ENCODE data around the gene STOX2. TPM values are rescaled to one million over a fixed set of nuclear protein-coding genes. Genes with fewer than 3 reads are reported as not detected.

Gene STOX2
- total and polyA plus RNA-seq, 10 of the 15 experiments (the other 5 are each of a cell fraction or from before 2014, with no cell fraction given): 0.01 to 1.2 (median 0.18) TPM; not detected in 4

- Histone ChIP-seq H3K36me3 (ENCODE audit: control insufficient read depth in 2 of 2, insufficient read depth in 2 of 2, low read length in 1 of 2) (no peaks in the 10 kb centered on the region), H3K4me2 (ENCODE audit: control insufficient read depth, insufficient read depth) (no peak overlapping the region), H3K9me3 (replicated peaks; ENCODE audit: control insufficient read depth, insufficient read depth, low read length) (no peaks in the 10 kb centered on the region; the same call in 2 of the 3 replicates), H3K27ac (ENCODE audit: control insufficient read depth, insufficient read depth) (no peak overlapping the region), H3K79me2 (ENCODE audit: control insufficient read depth, insufficient read depth, low read length) (no peaks in the 10 kb centered on the region), H3K4me3 (no peak overlapping the region), H3K27me3 (replicated peaks in 1 of 2; ENCODE audit: control insufficient read depth in 2 of 2, insufficient read depth in 2 of 2, low read length in 1 of 2) (peaks cover 0 to 5% of the 10 kb centered on the region in 2 experiments), H3K4me1 (ENCODE audit: control insufficient read depth, insufficient read depth, low read length) (no peaks in the 10 kb centered on the region), H2AFZ (ENCODE audit: control insufficient read depth, low read depth, low read length) (no peak overlapping the region), H3K9ac (ENCODE audit: control insufficient read depth, insufficient read depth, low read length) (no peak overlapping the region), H4K20me1 (ENCODE audit: control insufficient read depth, insufficient read depth) (no peaks in the 10 kb centered on the region)
- WGBS (ENCODE audit: insufficient coverage, insufficient replicate concordance, low lambda C conversion rate, missing lambda C conversion rate): 19% methylated on average over 10 of the region's 10 CpGs
- SMC1A ChIA-PET (ENCODE audit: uncharacterized antibody, unreplicated experiment): no interaction called here
- TF ChIP-seq RUNX3 (IDR thresholded peaks at IDR 0.05; ENCODE audit: low read length): no peak
- in situ Hi-C loops (cut with MboI) (no loop called here), intact Hi-C loops (cut with micrococcal nuclease; ENCODE audit: unreplicated experiment) (no loop called here)
- CTCF ChIA-PET: no interaction called here
- POLR2A ChIA-PET: no interaction called here
- no peak for ATAC-seq
- no TSS peak for BruUV-seq (replicated peaks)
- FAIRE-seq: no peak
- DNase-seq (ENCODE audit: low read depth, low spot score): no peak
- RAD21 ChIA-PET (ENCODE audit: unreplicated experiment): no interaction called here
Observed at GRCh38 chr4:183918696-183919095, 13.6 kb downstream of the STOX2 start.

- Histone ChIP-seq H3K9ac (ENCODE audit: control insufficient read depth, insufficient read depth, low read length) (no peak overlapping the region), H3K27ac (ENCODE audit: control insufficient read depth, insufficient read depth) (no peak overlapping the region), H3K36me3 (ENCODE audit: control insufficient read depth in 2 of 2, insufficient read depth in 2 of 2, low read length in 1 of 2) (no peaks in the 10 kb centered on the region), H2AFZ (ENCODE audit: control insufficient read depth, low read depth, low read length) (no peak overlapping the region), H3K4me3 (no peak overlapping the region), H3K4me1 (ENCODE audit: control insufficient read depth, insufficient read depth, low read length) (no peaks in the 10 kb centered on the region), H3K4me2 (ENCODE audit: control insufficient read depth, insufficient read depth) (no peak overlapping the region), H4K20me1 (ENCODE audit: control insufficient read depth, insufficient read depth) (no peaks in the 10 kb centered on the region), H3K27me3 (replicated peaks in 1 of 2; ENCODE audit: control insufficient read depth in 2 of 2, insufficient read depth in 2 of 2, low read length in 1 of 2) (peaks cover 0 to 5% of the 10 kb centered on the region in 2 experiments), H3K79me2 (ENCODE audit: control insufficient read depth, insufficient read depth, low read length) (no peaks in the 10 kb centered on the region), H3K9me3 (replicated peaks; ENCODE audit: control insufficient read depth, insufficient read depth, low read length) (no peaks in the 10 kb centered on the region; the same call in 2 of the 3 replicates)
- FAIRE-seq (no peak), ATAC-seq (no peak), DNase-seq (ENCODE audit: low read depth, low spot score) (no peak)
- ChIA-PET RAD21 (ENCODE audit: unreplicated experiment) (no interaction called here), POLR2A (no interaction called here), SMC1A (ENCODE audit: uncharacterized antibody, unreplicated experiment) (no interaction called here), CTCF (no interaction called here)
- BruUV-seq (replicated peaks): no TSS peak
- in situ Hi-C loops (cut with MboI): no loop called here
- 41% methylated on average over 12 of the region's 12 CpGs for WGBS (ENCODE audit: insufficient coverage, insufficient replicate concordance, low lambda C conversion rate, missing lambda C conversion rate)
- intact Hi-C loops (cut with micrococcal nuclease; ENCODE audit: unreplicated experiment): no loop called here
- no peak for TF ChIP-seq ZNF687 (IDR thresholded peaks at IDR 0.05)
- TF ChIP-seq CTCF (IDR thresholded peaks at IDR 0.05 in 2 of 3, conservative IDR thresholded peaks at IDR 0.05 in 1 of 3; ENCODE audit: control insufficient read depth in 2 of 3, extremely low read depth in 1 of 3, insufficient read depth in 1 of 3, low read depth in 3 of 3, low read length in 3 of 3): no peak
- no peak for TF ChIP-seq ZNF622 (IDR thresholded peaks at IDR 0.05)
- TF ChIP-seq PBX3 (IDR thresholded peaks at IDR 0.05; ENCODE audit: insufficient replicate concordance, low read depth, low read length): no peak
- no peak for TF ChIP-seq CEBPB (IDR thresholded peaks at IDR 0.05; ENCODE audit: borderline replicate concordance in 1 of 2, low read depth in 2 of 2, low read length in 2 of 2)
Observed at GRCh38 chr4:183919141-183919540, 14.0 kb downstream of the STOX2 start.

Measured in GM12878 (cell line).